SK-N-SH (cell line): ENCODE data around the gene HS3ST5.

ENCODE experiments used
- EZH2phosphoT487 ChIP-seq: fragments of 200-600 bp; sonication (generic); IDR thresholded peaks from 2 replicates; pipeline ENCODE4 v1.6.1; 2017; ENCODE audit warnings: low read depth, mixed run types, mild to moderate bottlenecking, antibody characterized with exemption, moderate library complexity, borderline replicate concordance
- GABPA ChIP-seq: IDR thresholded peaks from 2 replicates; pipeline ENCODE4 v1.4.0; 2012; ENCODE audit warnings: low read depth, mild to moderate bottlenecking
- RXRA ChIP-seq: IDR thresholded peaks from 2 replicates; pipeline ENCODE4 v1.4.0; 2012; ENCODE audit warnings: low read depth, mild to moderate bottlenecking, borderline replicate concordance
- TAF1 ChIP-seq: IDR thresholded peaks from 2 replicates; pipeline ENCODE4 v1.6.1; 2012; ENCODE audit warnings: low read depth, mild to moderate bottlenecking, low read length, moderate library complexity, borderline replicate concordance
- TF ChIP-seq, protein P1 (sequence below): IDR thresholded peaks from 2 replicates; pipeline ENCODE4 v1.6.1; 2012; ENCODE audit warnings: mild to moderate bottlenecking, low read depth, low read length, moderate library complexity
- TF ChIP-seq, protein P2 (sequence below): fragments of 200-600 bp; sonication (generic); IDR thresholded peaks from 2 replicates; pipeline ENCODE4 v1.6.1; 2017; ENCODE audit warnings: antibody characterized with exemption, mild to moderate bottlenecking, moderate library complexity

DNA sequence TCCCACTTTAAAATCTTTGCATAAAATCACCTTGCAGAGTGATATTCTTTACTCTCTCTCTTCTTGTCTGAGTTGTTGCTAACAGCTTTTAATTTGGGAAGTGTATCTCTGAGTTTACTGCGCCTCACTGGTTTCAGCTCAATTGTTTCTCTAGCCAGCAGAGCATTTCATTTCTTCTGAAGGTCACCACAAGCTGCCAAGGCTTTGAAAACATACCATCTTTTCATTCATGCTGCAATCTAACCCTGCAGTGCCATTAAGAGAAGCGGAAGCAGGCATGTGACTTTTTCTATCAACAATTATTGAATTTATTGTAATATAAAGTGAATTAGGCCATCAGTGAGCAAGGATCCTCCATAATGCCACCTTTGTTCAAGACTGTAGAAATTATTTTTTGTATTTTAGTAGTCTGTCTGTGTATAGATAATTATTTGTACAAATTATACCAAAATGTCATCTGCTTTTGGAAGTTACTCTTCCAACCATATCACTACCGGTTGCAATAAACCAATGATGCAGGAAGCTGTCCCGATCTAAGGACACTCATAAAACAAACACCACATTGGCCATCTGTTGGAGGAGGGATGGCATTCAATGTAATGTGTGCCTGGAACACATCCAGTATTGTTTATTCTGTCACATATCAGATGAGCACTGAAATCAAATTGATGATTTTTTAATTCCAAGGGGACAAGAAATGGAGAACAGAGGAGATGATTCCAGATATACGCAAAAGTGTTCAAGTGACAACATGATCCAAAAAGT lies 26.8 kb downstream of the HS3ST5 start:
- no peak for TF ChIP-seq EZH2phosphoT487
- TF ChIP-seq GABPA = no peak
- TF ChIP-seq, protein P1, sequence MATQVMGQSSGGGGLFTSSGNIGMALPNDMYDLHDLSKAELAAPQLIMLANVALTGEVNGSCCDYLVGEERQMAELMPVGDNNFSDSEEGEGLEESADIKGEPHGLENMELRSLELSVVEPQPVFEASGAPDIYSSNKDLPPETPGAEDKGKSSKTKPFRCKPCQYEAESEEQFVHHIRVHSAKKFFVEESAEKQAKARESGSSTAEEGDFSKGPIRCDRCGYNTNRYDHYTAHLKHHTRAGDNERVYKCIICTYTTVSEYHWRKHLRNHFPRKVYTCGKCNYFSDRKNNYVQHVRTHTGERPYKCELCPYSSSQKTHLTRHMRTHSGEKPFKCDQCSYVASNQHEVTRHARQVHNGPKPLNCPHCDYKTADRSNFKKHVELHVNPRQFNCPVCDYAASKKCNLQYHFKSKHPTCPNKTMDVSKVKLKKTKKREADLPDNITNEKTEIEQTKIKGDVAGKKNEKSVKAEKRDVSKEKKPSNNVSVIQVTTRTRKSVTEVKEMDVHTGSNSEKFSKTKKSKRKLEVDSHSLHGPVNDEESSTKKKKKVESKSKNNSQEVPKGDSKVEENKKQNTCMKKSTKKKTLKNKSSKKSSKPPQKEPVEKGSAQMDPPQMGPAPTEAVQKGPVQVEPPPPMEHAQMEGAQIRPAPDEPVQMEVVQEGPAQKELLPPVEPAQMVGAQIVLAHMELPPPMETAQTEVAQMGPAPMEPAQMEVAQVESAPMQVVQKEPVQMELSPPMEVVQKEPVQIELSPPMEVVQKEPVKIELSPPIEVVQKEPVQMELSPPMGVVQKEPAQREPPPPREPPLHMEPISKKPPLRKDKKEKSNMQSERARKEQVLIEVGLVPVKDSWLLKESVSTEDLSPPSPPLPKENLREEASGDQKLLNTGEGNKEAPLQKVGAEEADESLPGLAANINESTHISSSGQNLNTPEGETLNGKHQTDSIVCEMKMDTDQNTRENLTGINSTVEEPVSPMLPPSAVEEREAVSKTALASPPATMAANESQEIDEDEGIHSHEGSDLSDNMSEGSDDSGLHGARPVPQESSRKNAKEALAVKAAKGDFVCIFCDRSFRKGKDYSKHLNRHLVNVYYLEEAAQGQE = no peak
- TF ChIP-seq RXRA = no peak
- TF ChIP-seq, protein P2, sequence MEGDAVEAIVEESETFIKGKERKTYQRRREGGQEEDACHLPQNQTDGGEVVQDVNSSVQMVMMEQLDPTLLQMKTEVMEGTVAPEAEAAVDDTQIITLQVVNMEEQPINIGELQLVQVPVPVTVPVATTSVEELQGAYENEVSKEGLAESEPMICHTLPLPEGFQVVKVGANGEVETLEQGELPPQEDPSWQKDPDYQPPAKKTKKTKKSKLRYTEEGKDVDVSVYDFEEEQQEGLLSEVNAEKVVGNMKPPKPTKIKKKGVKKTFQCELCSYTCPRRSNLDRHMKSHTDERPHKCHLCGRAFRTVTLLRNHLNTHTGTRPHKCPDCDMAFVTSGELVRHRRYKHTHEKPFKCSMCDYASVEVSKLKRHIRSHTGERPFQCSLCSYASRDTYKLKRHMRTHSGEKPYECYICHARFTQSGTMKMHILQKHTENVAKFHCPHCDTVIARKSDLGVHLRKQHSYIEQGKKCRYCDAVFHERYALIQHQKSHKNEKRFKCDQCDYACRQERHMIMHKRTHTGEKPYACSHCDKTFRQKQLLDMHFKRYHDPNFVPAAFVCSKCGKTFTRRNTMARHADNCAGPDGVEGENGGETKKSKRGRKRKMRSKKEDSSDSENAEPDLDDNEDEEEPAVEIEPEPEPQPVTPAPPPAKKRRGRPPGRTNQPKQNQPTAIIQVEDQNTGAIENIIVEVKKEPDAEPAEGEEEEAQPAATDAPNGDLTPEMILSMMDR = no peak
- no peak for TF ChIP-seq TAF1
